ENCODE results near the gene CACNA1H.

CACNA1H gene

GRCh38 chr16:1152651-1153259 is at the start of gene CACNA1H:
Gene CACNA1H, plus strand, starts transcription at chr16:1153106. Its CDS starts 632 bp downstream, at chr16:1153738.
- no peak for DNase-seq

GRCh38 chr16:1103636-1103980 is 49.3 kb upstream of the CACNA1H start:
- DNase-seq: no peak

- no peak for DNase-seq
Observed at GRCh38 chr16:1105888-1106620, 46.9 kb upstream of the CACNA1H start.

- no peak for DNase-seq
Observed at GRCh38 chr16:1106659-1107058, 46.2 kb upstream of the CACNA1H start.

DNA sequence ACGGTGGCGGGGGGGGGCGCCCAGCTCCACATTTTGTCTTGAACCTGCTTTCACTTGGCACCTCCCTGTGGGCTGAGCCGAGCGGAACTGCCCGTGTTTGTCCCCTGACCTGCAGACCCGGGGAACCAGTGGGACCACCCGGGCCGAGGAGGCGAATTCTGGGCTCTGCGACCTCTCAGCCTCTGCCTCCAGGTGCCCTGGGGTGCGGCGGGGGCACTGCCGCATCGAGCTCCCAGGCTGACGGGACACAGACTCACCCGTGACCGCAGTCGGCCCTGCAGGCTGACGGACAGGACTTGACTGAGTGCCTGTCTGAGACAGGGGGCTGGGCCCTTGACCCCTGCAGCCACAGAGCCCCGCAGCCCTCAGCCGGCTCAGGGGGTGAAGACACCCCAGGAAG is 45.8 kb upstream of the CACNA1H start:
- no peak for DNase-seq

GRCh38 chr16:1107731-1108130 is 45.2 kb upstream of the CACNA1H start:
- DNase-seq: no peak

DNA sequence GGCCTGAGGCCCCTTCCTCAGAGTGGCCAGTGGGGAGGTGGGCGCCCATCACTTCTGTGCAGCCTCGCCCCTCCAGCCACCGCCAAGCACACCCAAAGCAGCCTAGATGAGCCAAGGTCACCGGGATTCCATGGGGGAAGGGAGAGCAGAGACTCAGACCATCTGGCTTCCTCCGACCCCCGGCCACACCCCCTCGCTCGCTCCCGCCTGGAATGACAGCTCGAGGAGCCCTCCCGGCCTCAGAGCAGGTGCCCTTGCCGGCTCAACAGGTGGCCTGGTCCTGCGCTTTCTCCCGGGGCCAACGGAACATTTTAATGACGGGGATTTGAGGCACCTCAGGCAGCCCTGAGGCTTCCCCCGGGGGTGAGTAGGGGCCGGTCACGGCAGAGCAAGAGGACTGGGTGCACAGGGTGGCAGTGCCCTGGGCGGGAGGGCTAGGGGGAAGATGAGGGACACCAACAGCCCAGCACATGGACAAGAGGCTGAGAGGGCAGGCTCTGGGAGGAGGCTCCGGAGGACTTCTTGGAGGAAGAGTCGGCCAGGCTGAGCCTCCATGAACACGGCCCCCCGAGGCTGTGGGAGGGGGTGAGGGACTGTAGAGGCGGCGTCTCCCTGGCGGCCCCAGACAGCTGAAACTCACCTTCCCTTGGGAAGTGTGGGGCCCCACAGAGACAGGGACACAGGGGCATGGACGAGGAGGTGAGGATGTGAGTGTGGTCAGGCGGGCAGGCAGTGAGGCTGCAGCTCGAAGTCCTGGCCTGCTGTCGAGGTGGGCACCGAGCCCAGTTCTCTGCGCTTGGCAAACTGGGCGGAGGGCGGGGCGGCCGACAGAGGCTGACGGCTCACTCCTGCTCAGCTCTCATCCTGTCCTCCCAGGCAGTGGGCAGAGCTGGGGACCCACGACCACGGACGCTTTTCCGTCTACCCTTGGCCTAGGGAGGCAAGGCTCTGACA is 44.3 kb upstream of the CACNA1H start:
- DNase-seq: no peak

DNA sequence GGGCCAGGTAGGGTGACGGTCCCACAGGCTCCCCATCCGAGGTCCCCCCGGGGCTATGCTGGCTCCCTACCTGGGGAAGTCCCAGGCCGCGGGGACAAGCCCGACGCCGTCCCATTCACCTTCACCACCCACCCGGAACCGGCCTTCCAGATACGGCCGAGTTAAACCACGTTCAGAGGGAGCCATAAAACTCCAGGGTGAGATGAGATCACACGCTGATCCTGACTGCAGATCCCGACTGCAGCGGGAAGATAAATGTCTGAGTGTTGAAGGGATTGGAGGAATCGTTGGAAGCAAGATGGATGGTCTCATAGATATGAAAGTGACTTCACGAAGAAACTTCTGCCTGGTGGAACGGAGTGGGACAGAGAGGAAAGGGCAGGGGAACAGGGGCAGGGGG is 43.3 kb upstream of the CACNA1H start:
- DNase-seq: no peak

DNA sequence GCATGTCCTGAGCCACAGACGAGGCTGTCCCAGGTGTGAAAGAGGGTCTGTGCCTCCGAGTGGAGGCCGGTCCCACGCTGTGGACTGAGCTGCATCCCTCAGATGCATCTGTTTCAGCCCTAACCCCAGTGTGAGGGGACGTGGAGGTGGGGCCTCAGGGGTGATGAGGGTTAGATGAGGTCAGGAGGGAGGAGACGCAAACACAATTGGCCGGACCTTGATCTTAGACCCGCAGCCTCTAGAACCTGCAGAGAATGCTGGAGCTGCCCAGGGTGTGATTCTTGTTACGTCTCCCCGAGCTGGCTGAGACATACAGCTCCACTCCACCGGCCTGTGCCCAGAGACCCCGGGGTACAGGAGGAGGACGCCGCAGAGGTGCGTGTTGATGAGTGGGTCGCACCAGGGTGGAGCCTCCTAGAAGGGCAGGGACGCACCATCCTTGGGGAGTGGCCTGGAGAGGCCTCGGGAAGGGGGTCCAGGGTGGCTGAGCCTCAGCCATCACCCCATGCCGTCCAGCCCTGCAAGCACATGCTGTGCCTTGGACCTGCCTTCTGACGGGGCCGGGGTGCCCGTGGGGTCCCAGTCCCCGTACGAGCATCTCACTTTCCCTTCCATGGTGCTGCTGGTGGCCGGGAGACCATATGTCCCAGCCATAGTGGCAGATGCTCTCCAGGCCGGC is 40.3 kb upstream of the CACNA1H start:
- DNase-seq: no peak

DNA sequence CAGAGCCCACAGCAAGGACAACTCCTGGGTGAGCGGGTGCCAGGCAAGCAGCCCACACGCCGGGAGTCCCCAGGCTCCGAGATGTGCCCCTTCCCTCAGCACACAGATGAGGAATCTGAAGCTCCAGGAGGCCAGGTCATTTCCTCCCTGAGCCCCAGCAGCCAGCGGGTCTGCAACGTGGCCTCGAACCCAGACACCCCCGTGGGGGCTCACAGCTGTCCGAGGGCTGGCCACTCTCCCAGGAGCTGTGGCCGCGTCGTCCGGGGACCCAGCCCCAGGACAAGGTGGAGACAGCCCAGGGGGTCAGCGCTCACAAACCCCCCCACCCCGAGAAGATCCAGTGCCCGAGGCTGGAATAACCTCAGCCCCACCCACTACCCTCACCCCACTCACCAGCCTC is 39.4 kb upstream of the CACNA1H start:
- DNase-seq: no peak

- DNase-seq: no peak
Observed at GRCh38 chr16:1113889-1114526, 38.9 kb upstream of the CACNA1H start.

- no peak for DNase-seq
Observed at GRCh38 chr16:1116693-1117077, 36.2 kb upstream of the CACNA1H start.

GRCh38 chr16:1117176-1117900 is 35.6 kb upstream of the CACNA1H start:
- DNase-seq: no peak

- DNase-seq: no peak
Observed at GRCh38 chr16:1117926-1118325, 35.0 kb upstream of the CACNA1H start.

GRCh38 chr16:1119129-1119528 is 33.8 kb upstream of the CACNA1H start:
- DNase-seq: no peak

DNA sequence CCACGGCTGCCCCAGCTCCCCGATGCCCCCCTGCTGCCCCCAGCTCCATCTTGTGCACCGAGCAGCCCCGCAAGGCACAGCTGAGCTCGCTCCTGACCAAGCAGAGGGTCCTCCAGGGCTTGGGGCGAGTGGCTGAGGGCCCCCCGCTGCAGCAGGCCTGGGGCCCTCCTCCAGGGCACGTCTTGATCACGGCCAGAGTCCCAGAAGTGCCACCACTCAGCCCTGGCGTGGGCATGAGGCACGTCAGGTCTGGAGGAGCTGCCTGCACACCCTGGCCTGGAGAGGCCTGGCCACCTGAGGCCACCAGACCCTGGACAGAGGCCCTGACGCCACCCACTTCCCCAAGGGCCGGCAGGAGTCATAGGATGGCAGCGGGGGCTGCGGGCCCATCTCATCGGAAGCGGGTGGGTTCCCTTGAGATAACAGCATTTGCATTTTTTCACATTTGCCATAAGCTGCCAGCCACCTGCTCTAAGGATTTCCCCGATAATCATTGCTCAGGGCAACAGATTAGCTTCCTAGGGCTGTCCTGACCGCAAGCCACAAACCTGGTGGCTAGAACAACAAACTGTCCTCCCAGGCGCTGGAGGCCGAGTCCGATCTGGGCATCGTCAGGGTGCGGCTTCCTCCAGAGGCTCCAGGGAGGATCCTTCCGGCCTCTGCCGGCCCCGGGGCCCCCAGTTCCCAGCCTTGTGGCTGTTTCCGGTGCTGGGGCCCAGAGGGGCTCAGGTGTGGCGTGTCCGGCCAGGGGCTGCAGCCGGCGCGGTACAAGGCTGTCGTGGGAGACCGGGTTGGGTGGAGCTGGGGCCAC is 32.9 kb upstream of the CACNA1H start:
- DNase-seq: no peak

DNA sequence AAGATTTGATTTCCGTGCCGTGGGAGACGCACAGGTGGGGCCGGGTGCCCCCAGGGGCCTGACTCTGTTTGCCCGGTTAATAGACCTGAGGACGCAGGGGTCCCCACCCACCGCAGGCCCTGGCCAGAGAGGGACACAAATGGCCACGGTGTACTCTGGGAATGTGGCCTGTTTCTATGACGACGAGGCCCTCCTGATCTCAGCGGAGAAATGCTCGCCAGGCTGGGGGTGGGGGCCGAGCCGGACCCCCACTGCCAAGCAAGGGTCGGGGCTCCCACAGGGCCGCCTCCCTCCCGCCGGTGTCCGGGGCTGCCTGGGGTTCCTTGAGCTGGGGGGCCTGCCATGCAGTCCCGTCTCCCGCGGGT is 32.3 kb upstream of the CACNA1H start:
- DNase-seq: no peak

- no peak for DNase-seq
Observed at GRCh38 chr16:1121009-1121408, 31.9 kb upstream of the CACNA1H start.

- no peak for DNase-seq
Observed at GRCh38 chr16:1121601-1122397, 31.1 kb upstream of the CACNA1H start.

DNA sequence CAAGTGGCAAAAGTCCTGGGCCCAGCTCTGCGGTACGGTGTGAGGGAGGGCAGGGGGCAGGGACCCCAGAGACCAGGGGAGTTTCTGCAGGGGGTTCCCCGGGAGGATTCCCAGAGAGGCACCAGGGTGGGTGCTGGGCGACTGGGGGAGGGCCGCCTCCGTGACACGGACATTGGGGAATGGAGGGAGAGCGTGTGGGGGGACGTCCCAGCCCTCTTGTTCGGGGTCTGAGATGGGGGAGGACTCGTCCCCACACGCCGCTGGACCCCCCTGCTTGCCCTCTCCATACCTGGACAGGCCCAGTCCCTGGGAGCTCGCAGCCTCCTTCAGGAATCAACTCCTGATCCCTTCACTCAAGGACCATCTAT is 30.5 kb upstream of the CACNA1H start:
- no peak for DNase-seq
